Smooth muscle cell (in vitro differentiated cells): ENCODE results near the gene LRTM1. TPM values are rescaled to one million over a fixed set of nuclear protein-coding genes. Genes with fewer than 3 reads are reported as not detected.

ENCODE experiments used
- DNase-seq: peaks from one replicate; lab custom pipeline; 2025; ENCODE audit not compliant: unreplicated experiment; lab: John Stamatoyannopoulos, UW
- H2AFZ ChIP-seq: fragments of 200-600 bp; sonication (generic); 2 replicates; pipeline ENCODE4 v1.6.0; 2016; ENCODE audit warnings: antibody characterized with exemption, low read depth, mild to moderate bottlenecking
- H3F3A ChIP-seq: fragments of 200-600 bp; sonication (generic); 2 replicates; pipeline ENCODE4 v1.6.0; 2017; ENCODE audit warnings: antibody characterized with exemption, low read depth
- H3K27ac ChIP-seq: fragments of 200-600 bp; sonication (generic); 2 replicates; pipeline ENCODE4 v1.5.1; 2016; ENCODE audit warnings: low read depth, mild to moderate bottlenecking
- H3K27me3 ChIP-seq: fragments of 200-600 bp; sonication (generic); 2 replicates; pipeline ENCODE4 v1.6.1; 2016; ENCODE audit warnings: low read depth, mild to moderate bottlenecking
- H3K36me3 ChIP-seq: fragments of 200-600 bp; sonication (generic); 2 replicates; pipeline ENCODE4 v1.5.1; 2016; ENCODE audit warnings: low read depth
- H3K4me1 ChIP-seq: fragments of 200-600 bp; sonication (generic); 2 replicates; pipeline ENCODE4 v1.5.1; 2016; ENCODE audit warnings: low read depth
- H3K4me2 ChIP-seq: fragments of 200-600 bp; sonication (generic); 2 replicates; pipeline ENCODE4 v1.6.0; 2016; ENCODE audit warnings: mild to moderate bottlenecking
- H3K4me3 ChIP-seq: fragments of 200-600 bp; sonication (generic); 2 replicates; pipeline ENCODE4 v1.5.1; 2016; ENCODE audit warnings: mild to moderate bottlenecking
- H3K79me2 ChIP-seq: fragments of 200-600 bp; sonication (generic); 2 replicates; pipeline ENCODE4 v1.6.0; 2016; ENCODE audit warnings: low read depth, mild to moderate bottlenecking
- H3K9ac ChIP-seq: fragments of 200-600 bp; sonication (generic); 2 replicates; pipeline ENCODE4 v1.6.0; 2016; ENCODE audit warnings: low read depth
- H3K9me3 ChIP-seq: fragments of 200-600 bp; sonication (generic); replicated peaks from 2 replicates; pipeline ENCODE4 v1.5.1; 2016; ENCODE audit warnings: low read depth
- H4K20me1 ChIP-seq: fragments of 200-600 bp; sonication (generic); 2 replicates; pipeline ENCODE4 v1.6.0; 2016; ENCODE audit warnings: low read depth
- CTCF ChIP-seq: fragments of 200-600 bp; sonication (generic); IDR thresholded peaks from 2 replicates; pipeline ENCODE4 v1.5.1; 2017; ENCODE audit warnings: borderline replicate concordance, mild to moderate bottlenecking, antibody characterized with exemption; ENCODE audit not compliant: insufficient read depth, poor library complexity, severe bottlenecking
- WGBS: methylation state at CpG from one replicate; pipeline ENCODE4 v1.1.7; 2016; ENCODE audit warnings: low lambda C conversion rate; 5-methylcytosine and 5-hydroxymethylcytosine counted together
- polyA plus RNA-seq: library from polyadenylated mRNA; unstranded; fragments of >200 nt; fragmentation: Nextera tagmentation; extraction: Ambion mirVana; gene quantifications from 2 replicates; pipeline ENCODE4 v1.2.1, GENCODE V29; 2016
- total RNA-seq: library from RNA; depleted of rRNA; stranded (reverse); fragments of >200 nt; gene quantifications from 2 replicates; pipeline ENCODE4 v1.2.3, GENCODE V29; 2014

LRTM1 gene
- total and polyA plus RNA-seq, 2 experiments from 2014 or later: not detected

DNA sequence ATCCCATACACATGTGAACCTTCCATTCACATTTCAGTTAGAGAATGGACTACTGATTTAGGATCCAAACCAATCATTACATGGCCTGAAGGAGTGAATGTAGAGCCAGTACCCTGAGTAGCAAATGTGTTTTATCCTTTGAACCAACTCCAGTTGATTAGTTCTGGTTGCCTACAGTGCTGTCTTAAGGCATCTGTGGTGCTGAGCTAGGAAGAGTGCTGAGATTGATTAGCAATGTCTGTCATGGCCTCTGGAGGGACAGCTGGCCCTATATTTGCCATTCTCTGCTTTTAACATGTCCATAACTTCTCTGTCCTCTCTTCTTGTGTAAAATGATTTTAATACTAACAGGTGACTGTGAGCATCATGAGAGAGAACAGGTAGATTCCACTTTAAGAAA is 11.1 kb downstream of the LRTM1 start:
- Histone ChIP-seq H3K4me2 (no peak overlapping the region), H3K4me3 (no peak overlapping the region), H3K36me3 (no peaks in the 10 kb centered on the region), H3K9me3 (no peaks in the 10 kb centered on the region), H3K79me2 (no peaks in the 10 kb centered on the region), H3K4me1 (no peaks in the 10 kb centered on the region), H4K20me1 (no peaks in the 10 kb centered on the region), H3K27ac (no peak overlapping the region), H2AFZ (no peak overlapping the region), H3K9ac (no peak overlapping the region), H3K27me3 (no peaks in the 10 kb centered on the region), H3F3A (peaks cover 3% of the 10 kb centered on the region)
- DNase-seq: no peak
- no peak for TF ChIP-seq CTCF

DNA sequence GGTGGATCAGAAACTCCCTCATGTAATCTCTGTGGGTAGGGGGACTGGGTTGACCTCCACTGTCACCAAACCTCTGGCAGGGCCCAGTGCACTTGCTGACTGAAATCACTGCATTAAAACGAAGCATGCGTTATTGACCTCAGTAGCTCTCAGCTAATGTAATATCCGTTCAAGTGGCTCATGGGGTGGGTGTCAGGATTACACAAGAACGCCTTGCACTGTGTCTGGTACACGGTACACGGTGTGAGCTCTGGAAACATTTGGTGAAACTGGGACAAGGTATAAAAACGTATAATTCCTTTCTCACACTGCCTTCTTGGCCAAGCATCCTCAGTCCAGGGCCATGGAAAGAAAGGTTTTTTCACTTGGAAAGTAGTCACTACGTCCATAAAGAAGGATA is 11.9 kb downstream of the LRTM1 start:
- H3K9ac ChIP-seq: no peak overlapping the region
- peaks cover 3% of the 10 kb centered on the region for H3F3A ChIP-seq
- H3K4me2 ChIP-seq: no peak overlapping the region
- H3K36me3 ChIP-seq: no peaks in the 10 kb centered on the region
- H3K27me3 ChIP-seq: no peaks in the 10 kb centered on the region
- H4K20me1 ChIP-seq: no peaks in the 10 kb centered on the region
- H2AFZ ChIP-seq: no peak overlapping the region
- DNase-seq: no peak
- H3K79me2 ChIP-seq: no peaks in the 10 kb centered on the region
- H3K9me3 ChIP-seq: no peaks in the 10 kb centered on the region
- H3K4me1 ChIP-seq: no peaks in the 10 kb centered on the region
- TF ChIP-seq CTCF: no peak
- H3K27ac ChIP-seq: no peak overlapping the region
- H3K4me3 ChIP-seq: no peak overlapping the region
- WGBS: 69% methylated on average over 8 of the region's 8 CpGs

GRCh38 chr3:54915181-54915580 is 12.7 kb downstream of the LRTM1 start:
- 48% methylated on average over 4 of the region's 4 CpGs for WGBS
- Histone ChIP-seq H4K20me1 (no peaks in the 10 kb centered on the region), H3K79me2 (no peaks in the 10 kb centered on the region), H3K36me3 (no peaks in the 10 kb centered on the region), H3K4me3 (no peak overlapping the region), H2AFZ (no peak overlapping the region), H3F3A (peaks cover 3% of the 10 kb centered on the region), H3K27me3 (no peaks in the 10 kb centered on the region), H3K4me2 (no peak overlapping the region), H3K4me1 (no peaks in the 10 kb centered on the region), H3K27ac (no peak overlapping the region), H3K9ac (no peak overlapping the region), H3K9me3 (no peaks in the 10 kb centered on the region)
- no peak for DNase-seq
- no peak for TF ChIP-seq CTCF

- DNase-seq: no peak
- H2AFZ ChIP-seq: no peak overlapping the region
- no peaks in the 10 kb centered on the region for H3K79me2 ChIP-seq
- H3K36me3 ChIP-seq: no peaks in the 10 kb centered on the region
- peaks cover 3% of the 10 kb centered on the region for H3F3A ChIP-seq
- H4K20me1 ChIP-seq: no peaks in the 10 kb centered on the region
- 22% methylated on average over 2 of the region's 2 CpGs for WGBS
- H3K4me3 ChIP-seq: no peak overlapping the region
- no peak overlapping the region for H3K4me2 ChIP-seq
- no peak for TF ChIP-seq CTCF
- no peaks in the 10 kb centered on the region for H3K9me3 ChIP-seq
- H3K27ac ChIP-seq: no peak overlapping the region
- no peaks in the 10 kb centered on the region for H3K27me3 ChIP-seq
- H3K4me1 ChIP-seq: peaks cover under 1% of the 10 kb centered on the region
- H3K9ac ChIP-seq: no peak overlapping the region
Observed at GRCh38 chr3:54914180-54914579, 13.7 kb downstream of the LRTM1 start.
